ENCODE results near the gene ESPN. TPM values are rescaled to one million over a fixed set of nuclear protein-coding genes. Genes with fewer than 3 reads are reported as not detected.

Gene ESPN
- polyA plus RNA-seq, 12 donors = 0.76 to 46.7 (median 1.4) TPM; not detected in 1

DNA sequence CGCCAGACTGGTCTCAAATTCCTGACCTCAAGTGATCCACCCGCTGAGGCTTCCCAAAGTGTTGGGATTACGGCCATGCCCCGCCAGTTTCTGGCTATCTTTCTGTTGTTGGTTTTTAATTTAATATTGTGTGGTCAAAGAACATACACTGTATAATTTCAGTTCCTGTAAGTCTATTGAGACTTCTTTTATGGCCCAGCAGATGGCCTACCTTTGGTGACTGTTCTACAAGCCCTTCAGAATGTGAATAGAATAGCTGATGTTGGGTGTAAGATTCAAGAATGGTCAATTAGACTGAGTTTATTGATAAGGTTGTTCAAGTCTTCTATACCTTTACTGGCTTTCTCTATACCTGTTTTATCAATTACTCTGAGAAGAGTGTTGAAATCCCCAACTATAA, 15.5 kb upstream of the ESPN start:
- no peak for DNase-seq

DNA sequence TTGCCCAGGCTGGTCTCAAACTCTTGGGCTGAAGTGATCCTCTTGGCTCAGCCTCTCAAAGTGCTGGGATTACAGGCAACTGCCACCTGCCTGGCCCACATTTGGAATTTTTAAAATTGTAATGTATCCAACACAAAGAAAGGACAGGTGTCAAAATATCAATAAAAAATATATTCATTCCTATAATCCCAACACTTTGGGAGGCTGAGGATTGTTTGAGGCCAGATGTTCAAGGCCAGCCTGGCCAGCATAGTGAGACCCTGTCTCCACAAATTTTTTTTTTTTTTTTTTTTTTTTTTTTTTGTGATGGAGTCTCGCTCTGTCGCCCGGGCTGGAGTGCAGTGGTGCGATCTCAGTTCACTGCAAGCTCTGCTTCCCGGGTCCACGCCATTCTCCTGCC, 14.8 kb upstream of the ESPN start:
- no peak for DNase-seq

DNA sequence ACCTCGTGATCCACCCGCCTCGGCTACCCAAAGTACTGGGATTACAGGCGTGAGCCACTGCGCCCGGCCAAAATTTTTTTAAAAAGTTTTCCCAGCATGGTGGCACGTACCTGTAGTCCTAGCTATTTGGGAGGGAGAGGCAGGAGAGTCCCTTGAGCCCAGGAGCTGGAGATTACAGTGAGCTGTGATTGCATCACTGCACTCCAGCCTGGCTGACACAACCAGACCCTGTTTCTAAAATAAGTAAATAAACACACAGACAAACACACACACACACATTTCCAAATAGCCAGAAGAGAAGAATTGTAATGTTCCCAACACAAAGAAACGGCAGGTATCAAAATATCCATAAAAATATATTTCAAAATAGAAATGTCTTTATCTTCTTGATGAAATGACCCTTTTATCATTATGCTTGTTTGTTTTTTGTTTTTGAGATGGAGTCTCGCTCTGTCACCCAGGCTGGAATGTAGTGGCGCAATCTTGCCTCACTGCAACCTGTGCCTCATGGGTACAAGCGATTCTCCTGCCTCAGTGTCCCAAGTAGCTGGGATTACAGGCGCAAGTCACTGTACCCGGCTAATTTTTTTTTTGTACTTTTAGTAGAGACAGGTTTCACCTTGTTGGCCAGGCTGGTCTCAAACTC, 14.2 kb upstream of the ESPN start:
- no peak for DNase-seq

- no peak for DNase-seq
Observed at GRCh38 chr1:6412896-6413295, 11.7 kb upstream of the ESPN start.

DNA sequence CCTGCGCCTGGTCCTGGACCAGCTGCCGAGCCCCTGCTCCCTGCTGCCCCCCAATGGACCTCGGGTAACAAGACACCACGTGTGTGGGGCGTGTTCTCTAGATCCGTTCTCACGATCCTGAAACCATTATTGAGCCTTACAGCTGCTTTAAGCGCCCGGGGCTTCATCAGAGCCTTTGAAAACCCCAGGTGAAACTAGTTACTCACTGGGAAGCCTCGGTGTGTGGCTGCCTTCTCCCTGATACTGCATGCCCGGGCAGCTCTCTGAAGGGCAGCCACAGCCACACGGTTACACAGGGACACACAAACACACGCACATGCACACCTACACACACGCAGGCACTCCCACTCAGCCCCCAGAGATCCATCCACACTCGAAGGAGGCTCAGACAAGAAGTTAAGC, 10.1 kb upstream of the ESPN start:
- DNase-seq = no peak

DNA sequence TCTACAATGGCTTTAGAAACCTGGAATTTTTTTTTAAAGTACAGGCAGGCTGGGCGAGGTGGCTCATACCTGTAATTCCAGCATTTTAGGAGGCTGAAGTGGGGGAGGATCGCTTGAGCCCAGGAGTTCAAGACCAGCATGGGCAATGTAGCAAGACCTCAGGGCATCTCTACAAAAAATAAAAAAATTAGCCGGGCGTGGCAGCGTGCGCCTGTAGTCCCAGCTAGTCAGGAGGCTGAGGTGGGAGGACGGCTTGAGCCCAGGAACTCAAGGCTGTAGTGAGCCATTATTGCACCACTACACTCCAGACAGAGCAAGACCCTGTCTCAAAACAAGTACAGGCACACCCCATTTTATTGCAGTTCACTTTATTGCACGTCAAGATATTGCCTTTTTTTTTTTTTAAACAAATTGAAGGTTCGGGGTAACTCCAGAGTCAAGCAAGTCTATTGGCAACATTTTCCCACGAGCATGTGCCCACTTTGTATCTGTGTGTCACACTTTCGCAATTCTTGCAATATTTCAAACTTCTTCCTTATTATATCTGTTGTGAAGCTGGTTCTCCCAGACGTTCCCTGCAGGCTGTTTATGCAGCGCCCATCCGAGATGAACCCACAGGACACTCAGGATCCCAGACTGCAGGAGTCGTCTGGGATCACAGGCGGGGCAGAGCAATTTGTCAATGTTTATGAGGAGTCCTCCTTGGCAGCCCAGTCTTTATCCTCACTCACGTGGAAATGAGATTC, 9.5 kb upstream of the ESPN start:
- DNase-seq = no peak

DNA sequence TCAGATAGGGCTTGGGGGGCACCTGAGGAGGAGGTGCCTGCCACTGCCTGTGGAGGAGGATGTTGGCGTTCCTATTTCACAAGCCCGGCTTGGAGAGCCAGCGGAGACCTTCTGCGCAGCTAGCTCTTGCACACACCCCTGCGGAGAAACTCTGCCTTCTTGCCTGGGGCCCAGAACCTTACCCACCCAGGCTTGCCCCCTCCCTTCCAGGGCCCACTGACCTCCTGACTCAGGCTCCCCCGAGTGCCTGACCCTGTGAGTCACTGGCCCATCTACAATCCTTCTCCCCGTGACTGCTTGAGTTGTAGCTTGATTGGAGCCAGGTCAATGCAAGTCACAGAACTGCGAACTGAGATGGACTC, 8.3 kb upstream of the ESPN start:
- no peak for DNase-seq

GRCh38 chr1:6416906-6417305, 7.7 kb upstream of the ESPN start:
- DNase-seq = no peak

DNA sequence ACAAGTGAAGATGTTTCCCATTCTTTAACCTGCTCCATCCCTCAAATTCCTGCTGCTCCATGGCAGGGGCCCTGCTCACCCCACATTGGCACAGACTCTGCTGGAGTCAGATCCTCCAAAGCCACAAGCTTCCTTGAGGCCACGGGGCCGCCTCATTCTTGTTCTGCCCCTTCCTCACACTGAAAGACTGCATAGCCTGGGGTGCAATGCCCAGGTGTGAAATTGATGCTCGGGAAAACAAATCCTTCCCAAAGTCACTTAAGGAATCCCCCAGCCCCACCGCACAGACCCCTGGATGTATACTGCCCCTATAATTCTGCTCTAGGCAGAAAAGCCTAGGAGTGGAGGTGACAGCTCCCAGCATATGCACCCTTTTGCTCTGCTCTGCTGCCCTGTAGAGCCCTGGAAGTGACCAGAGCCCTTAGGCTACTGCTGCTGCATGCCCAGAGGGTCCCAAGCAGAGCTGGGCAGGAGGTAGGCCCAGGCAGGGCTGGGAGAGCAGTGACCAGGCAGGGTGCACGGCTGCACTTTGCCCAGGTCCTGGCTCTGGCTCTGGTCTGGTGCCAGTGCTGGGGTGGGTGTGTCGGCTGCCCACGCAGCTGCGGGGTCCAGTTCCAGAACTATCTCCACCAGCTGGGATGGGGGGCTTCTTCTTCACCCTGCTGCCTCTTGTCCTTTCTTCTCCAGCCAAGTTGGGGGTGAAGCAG, 6.5 kb upstream of the ESPN start:
- no peak for DNase-seq

GRCh38 chr1:6418668-6419396, 5.7 kb upstream of the ESPN start:
- no peak for DNase-seq

DNA sequence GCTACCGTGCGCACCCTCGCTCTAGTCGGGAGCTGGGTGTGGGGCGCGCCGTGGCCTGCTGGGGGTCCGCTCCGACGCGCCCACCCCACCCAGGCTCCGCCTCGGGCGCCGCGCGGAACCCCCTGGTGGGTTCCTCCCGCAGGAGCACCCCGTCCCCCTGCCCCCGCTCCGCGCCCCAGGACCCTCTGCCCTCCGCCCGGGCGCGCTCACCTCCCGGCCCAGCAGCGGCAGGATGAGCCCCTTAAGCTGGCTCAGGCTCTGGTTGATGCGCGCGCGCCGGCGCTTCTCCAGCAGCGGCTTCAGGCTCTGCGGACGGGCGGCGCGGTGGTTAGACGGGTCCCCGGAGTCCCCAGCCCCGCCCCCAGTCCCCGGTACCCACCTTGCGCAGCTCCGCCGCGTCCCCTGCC, 5.2 kb upstream of the ESPN start:
- DNase-seq = no peak

- no peak for DNase-seq
Observed at GRCh38 chr1:6419804-6420453, 4.6 kb upstream of the ESPN start, which contains the start of gene HES2. TSS of gene HES2 (minus strand) at chr1:6419919. CDS start at chr1:6419820, 99 bp downstream.

DNA sequence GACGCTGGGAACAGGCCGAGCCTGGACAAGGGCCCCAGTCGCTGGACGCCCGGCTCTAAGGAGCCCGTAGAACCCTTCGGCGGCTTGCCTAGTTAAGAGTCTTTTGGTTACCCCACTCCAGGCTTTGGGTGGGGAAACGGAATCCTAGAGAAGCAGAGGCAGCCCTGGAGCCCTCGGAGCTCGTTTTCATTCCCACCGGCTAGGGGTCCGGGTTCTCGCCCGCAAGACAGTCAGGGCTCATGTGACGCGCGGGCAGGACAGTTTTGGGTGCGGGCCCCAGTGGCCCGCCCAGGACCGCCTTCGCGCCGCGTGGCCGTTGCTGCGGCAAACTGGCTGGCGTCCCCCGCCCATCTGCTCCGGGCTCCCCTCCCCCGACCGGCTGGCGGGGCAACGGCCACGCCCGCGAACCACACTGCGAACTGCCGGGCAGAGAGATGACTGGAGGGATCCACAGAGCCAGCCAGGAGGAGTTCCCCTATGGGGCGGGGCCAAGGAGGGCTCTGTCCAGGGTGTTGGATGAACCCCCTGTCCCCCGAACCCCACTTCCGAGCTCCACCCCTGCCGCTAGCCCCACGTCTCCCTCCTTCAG, 4.0 kb upstream of the ESPN start:
- DNase-seq = no peak

- DNase-seq = no peak
Observed at GRCh38 chr1:6421266-6421665, 3.3 kb upstream of the ESPN start.

GRCh38 chr1:6423321-6423999, 1.1 kb upstream of the ESPN start:
- DNase-seq = no peak

DNA sequence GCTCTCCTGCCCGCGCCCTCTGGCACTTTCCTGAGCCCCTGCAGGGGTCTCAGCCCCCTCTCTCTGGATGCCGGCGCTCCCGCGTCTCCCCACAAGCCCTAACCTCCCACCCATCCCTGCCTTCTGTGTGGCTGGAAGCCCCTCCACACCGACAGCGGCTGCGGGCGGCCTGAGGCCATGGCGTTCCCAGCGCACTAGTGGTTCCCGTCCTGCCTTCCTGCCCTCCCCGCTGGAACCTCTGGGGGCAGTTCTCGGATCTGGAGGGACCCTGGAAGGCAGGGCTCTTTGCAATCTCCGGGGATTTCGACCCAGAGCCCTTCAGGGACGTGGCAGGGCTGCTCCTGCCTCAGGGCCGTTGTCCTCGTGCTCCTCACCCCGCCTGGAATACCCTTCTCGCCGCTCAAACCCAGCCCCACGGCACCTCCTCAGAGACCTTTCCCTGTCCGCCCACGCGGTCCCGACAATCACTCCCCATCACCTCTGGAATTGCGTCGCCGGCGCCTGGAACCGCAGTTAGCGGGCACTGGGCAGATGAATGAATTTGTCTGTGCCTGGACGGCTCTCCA, 493 bp upstream of the ESPN start:
- no peak for DNase-seq

DNA sequence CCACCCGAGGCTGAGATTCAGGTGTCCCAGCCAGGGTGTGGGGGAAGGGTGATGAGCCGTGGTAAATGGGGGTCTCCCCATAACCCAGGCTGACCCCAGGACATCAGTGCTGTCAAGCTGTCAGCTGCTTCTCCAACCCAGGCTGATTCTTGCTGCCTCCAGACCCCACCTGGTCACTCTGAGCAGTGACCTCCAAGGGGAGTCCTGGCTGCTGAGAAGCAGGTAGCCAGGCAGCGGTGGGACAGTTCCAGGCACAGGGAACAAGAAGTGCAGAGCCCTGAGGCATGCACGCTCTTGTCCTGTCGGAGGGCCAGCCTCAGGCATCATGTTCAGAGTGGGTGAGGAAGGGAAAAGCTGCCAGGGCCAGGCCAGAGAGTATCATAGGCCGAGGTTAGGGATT, 1.1 kb downstream of the ESPN start:
- DNase-seq = no peak

- no peak for DNase-seq
Observed at GRCh38 chr1:6426277-6426971, 1.8 kb downstream of the ESPN start.

DNA sequence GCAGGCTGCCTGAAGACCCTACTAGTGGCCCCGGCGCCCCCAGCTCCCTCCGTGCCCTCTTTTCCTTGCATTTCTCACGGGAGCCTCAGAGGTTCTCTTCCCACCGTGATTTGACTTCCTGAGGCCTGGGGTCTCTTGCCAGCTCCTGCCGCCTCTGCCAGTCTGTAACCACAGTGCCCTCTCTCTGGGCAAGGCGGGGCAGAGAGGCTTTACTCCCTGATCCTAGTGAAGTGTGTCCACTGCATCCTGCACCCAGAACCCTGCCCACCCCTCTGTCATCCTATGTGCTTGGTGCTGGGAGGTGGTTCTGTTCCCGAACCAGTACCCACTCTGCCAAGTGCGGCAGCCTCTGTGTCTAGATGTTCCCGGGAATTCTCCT, 2.4 kb downstream of the ESPN start:
- no peak for DNase-seq
